NCI-H524 (cell line): Measurements from ENCODE around the gene CARD11.
A peak's percentile ranks its signal among the peaks of the same experiment; 100 is the strongest.

ENCODE experiments used
- DNase-seq, 2 experiments: peaks; one replicate each; lab custom pipeline; 2025; lab: John Stamatoyannopoulos, UW

The CARD11 gene

DNA sequence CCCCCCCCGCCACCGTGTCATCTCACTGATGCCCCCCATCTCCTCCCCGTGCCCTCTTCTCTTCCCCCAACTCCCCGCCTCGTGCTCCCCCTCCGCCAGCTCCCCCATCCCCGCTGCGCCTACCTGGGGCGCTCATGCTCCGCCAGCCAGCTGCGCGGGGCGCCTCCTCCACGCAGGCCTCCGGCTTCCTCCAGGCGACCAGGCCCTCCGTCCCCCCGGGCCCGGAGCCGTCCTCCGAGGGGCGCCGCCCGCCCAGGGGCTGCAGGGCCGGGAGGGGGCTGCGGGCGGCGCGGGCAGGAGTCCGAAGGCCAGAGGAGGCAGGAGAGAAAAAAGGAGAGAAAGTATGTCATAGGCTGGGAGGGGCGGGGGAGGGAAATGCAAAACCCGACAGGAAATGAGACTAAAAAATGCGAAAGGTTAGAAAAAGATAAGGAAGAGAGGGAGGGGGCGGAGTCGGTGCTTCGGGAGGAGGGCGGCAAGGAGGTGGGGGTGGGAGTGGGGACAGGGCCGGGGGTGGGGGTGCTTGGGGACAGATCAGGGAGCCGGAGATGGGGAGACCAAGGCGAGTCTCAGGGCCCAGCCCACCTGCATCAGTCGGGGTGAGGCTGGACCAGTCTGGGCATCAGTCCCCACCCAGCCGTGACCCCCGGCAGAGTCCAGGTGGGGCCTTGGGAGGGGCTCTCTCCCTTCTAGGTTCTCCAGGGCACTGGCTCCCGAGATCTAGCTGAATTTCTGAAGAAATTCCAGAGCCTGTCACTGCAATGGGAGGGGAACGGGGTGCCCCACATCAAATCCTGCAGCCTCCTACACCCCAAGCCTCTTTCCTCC, at the start of gene CARD11:
Gene CARD11 (minus strand): TSS at position 324 of the 828 bp plus-strand sequence. CDS start 85,361 bp downstream, outside the sequence.
- no peak for DNase-seq

- DNase-seq: no peak
Observed at GRCh38 chr7:3092468-3092867, 48.8 kb upstream of the CARD11 start.

DNA sequence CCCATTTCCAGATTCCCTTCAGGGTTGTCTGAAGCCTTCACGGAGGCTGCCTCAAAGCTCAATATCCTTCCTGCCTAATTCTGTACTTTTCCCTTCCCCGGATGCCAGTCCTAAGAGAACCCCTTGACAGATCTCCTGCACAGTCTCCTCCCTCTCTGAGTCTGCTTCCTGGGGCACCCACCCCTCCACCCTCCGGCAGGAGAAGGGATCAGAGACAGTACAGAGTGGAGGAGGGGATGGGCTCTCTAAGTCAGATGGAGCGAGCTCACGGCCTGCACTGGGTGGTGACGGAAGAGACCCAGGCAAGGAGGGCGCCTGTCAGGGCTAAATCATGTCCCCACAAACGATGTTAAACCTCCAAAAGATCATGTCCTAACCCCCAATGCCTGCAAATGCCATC, 48.0 kb upstream of the CARD11 start:
- DNase-seq: no peak

- DNase-seq: peak in 1 of 2 experiments; percentile 34
Observed at GRCh38 chr7:3089493-3089892, 45.8 kb upstream of the CARD11 start.

- no peak for DNase-seq
Observed at GRCh38 chr7:3087243-3087755, 43.6 kb upstream of the CARD11 start.

DNA sequence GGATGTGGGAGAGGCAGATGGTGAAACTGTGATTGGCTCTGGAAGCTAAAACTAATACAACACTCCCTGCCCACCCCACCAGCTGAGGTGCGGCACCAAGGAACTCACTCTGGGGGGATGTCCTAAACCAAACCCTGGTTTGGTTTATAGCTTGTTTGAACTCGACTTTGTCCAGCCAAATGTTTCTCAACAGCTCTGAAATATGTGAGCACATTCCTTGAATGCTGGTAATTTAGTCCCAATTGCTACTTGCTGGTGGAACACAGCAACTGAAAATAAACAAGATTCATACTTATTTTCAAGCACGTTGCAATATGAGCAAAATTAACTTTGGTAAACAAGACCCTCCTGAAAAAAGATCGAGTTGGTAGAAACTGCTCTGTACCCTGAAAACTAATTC, 39.7 kb upstream of the CARD11 start:
- no peak for DNase-seq

DNA sequence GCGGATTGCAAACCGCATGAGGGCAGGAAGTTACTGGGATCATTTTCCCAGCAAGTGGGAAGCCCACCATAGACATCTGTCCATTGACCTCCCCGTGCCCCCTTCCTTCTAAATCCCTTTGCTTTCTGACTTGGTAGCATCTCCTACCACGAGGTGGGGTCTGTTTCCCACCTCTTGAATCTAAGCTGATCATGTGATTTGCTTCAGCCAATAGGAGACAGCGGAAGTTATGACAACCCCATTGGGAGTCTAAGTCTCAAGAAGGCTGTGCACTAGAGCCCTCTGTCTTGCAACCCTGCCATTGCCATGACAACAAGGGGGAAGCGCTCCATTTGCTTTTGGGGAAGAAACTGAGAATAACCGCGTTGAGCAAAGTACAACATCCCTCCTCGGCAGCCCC, 39.2 kb upstream of the CARD11 start:
- DNase-seq: peak in 1 of 2 experiments; percentile 10

- DNase-seq: no peak
Observed at GRCh38 chr7:3082386-3082785, 38.7 kb upstream of the CARD11 start.

DNA sequence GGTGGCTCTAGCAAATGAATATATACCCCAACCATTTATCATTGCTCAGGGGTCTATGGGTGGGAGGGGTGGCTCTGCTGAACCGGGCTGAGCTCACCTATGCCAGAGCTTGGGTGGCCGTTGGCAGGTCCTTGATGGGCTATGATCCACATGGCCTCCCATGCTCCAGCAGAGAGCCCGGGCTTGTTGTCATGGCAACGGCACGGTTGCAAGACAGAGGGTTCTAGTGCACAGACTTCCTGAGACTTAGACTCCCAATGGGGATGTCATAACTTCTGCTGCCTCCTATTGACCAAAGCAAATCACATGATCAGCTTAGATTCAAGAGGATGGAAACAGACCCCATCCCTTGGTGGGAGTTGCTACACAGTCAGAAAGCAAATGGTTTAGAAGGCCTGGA, 36.4 kb upstream of the CARD11 start:
- peak; percentile 30 to 64 for DNase-seq

DNA sequence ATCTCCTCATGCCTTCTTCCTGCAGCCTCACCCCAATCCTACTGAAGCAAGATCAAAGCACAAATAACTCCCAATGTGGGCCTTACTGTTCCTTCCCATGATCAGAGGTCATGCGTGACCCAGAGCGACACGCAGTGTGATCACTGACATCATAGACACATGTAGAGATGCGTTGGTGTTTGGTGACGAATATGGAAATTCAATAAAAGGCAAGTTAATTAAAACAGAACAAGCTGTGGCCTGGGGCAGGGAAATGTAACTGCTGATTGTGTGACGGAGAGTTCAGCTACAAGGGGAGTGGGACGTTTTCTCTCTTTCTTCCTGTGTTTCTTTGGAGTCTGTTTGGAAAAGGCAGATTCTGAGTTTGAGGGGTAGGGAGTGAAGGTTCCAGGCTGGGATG, 34.8 kb upstream of the CARD11 start:
- DNase-seq: no peak

DNA sequence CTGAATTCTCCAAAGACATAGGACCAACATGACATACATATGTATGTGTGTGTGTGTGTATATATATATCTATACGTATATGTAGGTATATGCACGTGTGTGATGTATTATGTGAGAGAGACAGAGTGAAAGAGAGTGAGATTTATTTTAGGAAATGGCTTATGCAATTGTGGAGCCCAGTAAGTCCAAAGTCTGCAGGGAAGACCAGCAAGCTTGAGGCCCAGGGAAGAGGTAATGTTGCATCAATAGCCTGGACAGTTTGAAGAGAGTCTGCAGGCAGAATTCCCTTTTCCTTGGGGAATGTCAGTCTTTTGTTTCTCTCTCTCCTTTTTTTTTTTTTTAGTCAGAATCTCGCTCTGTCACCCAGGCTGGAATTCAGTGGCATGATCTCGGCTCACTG, 33.0 kb upstream of the CARD11 start:
- no peak for DNase-seq

DNA sequence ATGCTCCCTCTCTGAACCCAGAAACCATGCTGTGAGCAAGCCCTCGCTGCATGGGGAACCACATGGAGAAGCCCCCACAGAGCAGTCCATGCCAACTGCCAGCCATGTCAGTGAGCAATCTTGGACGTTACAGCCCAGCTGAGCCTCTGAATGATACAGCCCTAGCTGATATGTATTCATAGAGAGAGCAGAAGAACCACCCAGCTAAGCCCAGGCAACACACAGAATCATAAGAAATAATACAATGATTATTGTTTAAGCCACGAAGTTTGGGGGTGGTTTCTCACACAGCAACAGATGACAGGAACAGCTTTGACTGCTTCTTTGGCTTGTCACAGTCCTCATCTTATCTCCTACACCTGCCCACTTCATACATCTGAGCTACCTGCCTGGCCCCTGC, 32.5 kb upstream of the CARD11 start:
- DNase-seq: no peak

GRCh38 chr7:3075441-3075840, 31.8 kb upstream of the CARD11 start:
- DNase-seq: no peak

DNA sequence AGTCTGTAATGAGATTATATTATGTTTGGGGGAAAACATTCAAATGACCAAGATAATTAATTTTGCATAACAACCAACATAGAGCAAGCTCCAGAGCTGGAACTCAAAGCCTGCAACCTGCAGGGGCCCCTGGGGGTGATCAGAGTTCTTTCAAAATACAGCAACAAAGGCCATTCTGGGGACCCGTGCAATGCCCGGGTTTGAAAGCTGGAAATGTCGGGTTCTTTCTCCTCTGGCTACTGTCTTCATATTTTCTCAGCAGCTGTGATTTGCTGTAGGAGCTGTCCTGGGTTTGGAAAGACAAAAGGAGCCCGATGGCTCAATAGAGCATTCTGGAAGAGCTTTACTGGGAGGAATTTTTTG, 30.8 kb upstream of the CARD11 start:
- no peak for DNase-seq

DNA sequence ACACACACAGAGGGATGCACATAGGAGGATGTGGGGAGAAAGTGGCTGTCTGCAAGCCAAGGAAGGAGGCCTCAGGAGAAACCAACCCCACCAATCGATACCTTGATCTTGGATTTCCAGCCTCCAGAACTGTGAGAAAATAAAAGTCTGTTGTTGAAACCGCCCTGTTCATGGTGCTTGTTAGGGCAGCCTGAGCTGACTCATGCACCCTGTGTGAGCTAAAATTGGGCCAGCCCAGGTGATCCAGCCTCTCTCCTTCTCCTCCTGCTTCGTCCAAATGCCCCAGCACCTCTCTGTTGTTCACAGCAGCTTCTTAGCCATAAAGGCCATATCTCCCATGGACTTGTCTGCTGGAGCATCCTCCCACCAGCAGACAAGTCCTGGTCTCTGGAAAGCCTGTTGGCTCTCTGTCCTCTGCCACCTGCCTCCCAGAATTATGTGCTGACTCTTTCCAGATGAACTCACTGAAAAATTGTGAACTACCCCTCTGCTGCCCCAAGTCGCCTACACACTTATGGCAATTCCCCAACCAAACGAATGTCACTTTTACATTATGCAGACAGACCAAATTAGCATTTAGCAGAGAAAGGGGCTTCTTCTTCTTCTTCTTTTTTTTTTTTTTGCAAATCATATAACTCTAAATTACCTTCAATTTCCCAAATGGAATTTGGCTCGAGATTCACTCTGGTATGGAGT, 30.2 kb upstream of the CARD11 start:
- no peak for DNase-seq

- no peak for DNase-seq
Observed at GRCh38 chr7:3070908-3071307, 27.2 kb upstream of the CARD11 start.

- DNase-seq: no peak
Observed at GRCh38 chr7:3069771-3070449, 26.2 kb upstream of the CARD11 start.

DNA sequence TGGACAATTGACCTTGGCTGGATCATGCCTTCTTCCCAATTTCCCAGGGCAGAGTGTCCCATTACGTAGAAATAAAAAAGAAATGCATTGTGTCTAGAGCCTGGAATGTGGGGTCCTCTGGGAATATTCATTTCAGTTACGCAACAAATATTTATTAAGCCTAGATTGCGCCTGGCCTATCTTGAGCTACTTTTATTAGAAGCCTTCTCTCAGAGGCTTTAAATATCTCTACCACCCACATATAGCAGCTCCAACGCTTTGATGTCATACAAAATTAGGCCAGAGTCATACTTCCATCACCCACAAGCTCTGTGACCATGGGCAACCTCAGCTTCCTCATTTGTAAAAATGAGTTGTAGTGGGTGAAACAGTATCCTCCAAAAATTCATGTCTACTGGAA, 24.9 kb upstream of the CARD11 start:
- no peak for DNase-seq

DNA sequence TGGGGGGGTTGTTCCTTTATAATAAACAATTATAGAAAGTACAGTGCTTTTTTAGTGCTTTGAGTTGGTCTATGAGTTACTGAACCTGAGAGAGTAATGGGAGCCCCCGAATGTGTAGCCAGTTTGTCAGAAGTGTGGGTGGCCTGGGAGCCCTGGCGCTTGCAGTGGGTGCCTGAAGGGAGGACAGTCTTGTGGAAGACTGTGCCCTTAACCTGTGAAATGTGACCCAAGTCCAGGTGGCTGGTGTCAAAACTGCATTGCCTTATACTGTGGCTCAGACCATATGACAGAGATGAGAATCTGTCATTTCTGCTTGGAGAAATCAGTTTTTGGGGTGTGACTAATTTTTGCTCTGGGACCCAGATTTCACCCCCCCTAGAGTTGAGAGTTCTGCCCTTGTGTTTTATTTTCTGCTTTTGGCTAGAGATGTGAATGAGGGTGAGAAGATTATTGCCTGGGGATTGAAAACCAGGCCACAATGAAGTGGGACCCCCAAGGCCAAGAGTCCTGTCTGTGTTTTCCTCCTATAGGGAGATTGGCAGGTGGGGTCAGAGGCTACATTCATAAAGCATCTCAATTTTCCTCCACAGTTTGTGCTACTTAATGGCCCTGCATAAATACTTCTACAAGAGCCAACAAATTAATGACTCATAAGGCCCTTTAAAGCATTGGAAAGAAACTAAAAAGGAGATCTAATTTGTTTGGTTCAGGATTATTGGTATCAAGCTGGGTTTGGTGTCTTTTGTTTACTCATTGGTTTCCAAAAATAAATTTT, 24.1 kb upstream of the CARD11 start:
- DNase-seq: no peak

DNA sequence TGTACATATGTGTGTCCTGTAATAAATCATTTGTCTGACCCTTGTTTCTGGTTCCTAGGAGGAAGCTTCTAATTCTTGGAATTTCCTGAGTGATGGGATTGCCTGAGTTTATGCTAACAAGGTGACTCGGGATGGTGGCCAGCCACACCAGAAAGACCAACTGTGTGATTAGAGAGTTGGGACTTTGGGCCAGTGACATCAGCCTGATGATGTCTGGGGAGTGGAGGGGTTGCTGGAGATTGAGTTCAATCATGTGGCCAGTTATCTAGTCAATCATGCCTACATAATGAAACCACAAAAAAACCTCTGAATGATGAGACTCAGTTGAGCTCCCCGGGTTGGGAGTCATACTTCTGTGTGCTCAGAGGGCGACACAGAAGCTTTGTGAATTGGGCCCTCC, 23.5 kb upstream of the CARD11 start:
- no peak for DNase-seq

DNA sequence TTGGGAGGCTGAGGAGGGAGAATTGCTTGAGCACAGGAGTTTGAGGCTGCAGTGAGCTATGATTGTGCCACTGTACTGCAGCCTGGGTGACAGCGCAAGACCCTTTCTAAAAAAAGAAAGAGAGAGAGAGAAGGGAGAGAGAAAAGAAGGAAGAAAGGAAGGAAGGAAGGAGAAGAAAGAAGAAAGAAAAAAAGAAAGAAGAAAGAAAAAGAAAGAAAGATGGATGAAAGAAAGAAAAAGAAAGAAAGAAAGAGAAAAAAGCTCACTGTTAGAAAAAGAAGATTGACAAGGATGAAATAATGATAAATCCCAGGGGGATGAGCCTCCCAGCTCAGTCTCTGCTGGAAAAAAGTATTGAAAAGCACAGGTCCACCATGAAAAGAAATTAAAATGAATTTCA, 22.8 kb upstream of the CARD11 start:
- no peak for DNase-seq

DNA sequence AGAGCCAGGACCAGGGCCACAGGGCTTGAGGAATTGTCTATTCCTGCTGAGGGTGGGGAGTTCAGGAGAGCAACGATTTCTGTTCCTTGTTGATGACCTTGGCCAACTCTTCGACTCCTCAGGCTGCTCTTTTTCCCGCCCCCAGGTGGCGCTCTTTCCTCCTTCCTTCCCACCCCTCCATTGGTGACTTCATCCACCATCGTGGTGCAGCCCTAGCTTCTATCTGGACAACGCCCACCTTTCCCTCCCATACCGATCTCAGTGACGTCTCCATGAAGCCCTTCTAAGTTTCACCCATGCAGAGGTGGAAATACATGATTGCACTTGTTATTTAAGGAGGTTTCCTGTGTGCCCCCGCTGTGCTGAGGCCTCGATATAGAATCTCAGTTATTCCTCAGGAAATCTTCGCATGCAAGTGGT, 22.1 kb upstream of the CARD11 start:
- peak in 1 of 2 experiments; percentile 31 for DNase-seq
